Left lung (tissue), 10 donors: Measurements from ENCODE around the gene LRMDA. TPM values are rescaled to one million over a fixed set of nuclear protein-coding genes. Genes with fewer than 3 reads are reported as not detected.
A peak's percentile ranks its signal among the peaks of the same experiment; 100 is the strongest.
"Not testable (repeated sequence)": the region's sequence is repeated elsewhere in the genome, so short reads cannot be mapped to it uniquely, and the experiment has no call there.

ENCODE experiments used
- ATAC-seq: fragments of 200-7000 bp; cut with Tn5 transposase; one replicate; pipeline ENCODE4 v1.9.1; 2020; ENCODE audit warnings: moderate library complexity
- DNase-seq, 4 donors: peaks; one replicate each; pipeline ENCODE4 v3.0.0-alpha.2; 2013 to 2020
- H3K27ac ChIP-seq, 2 donors: fragments of 200-600 bp; sonication (generic) in 1 of 2; one replicate each; pipeline versions ENCODE4 v1.5.0 to v1.8.0; 2020 to 2021
- H3K27me3 ChIP-seq, 2 donors: fragments of 200-600 bp; sonication (generic) in 1 of 2; one replicate each; pipeline versions ENCODE4 v1.5.0 to v1.8.0; 2020 to 2021
- H3K36me3 ChIP-seq, 2 donors: fragments of 200-600 bp; sonication (generic) in 1 of 2; one replicate each; pipeline versions ENCODE4 v1.5.0 to v1.8.0; 2020 to 2021
- H3K4me1 ChIP-seq, 2 donors: fragments of 200-600 bp; one replicate each; pipeline ENCODE4 v1.8.0; 2021
- H3K4me3 ChIP-seq, 2 donors: fragments of 200-600 bp; sonication (generic) in 1 of 2; one replicate each; pipeline versions ENCODE4 v1.5.0 to v1.8.0; 2020 to 2021; ENCODE audit warnings: mild to moderate bottlenecking in 1 of 2
- H3K9me3 ChIP-seq, 2 donors: fragments of 200-600 bp; sonication (generic) in 1 of 2; one replicate each; pipeline versions ENCODE4 v1.5.0 to v1.8.0; 2020 to 2021
- CTCF ChIP-seq, 2 donors: fragments of 200-600 bp; sonication (generic) in 1 of 2; IDR thresholded peaks; one replicate each; pipeline versions ENCODE4 v1.5.0 to v1.8.0; 2021; ENCODE audit warnings: antibody characterized with exemption in 2 of 2
- intact Hi-C, 2 donors: fragments of 100-400 bp; cut with DNase I; formaldehyde crosslinking; loops; one replicate each; pipeline versions ENCODE4 v1.11.2 to v1.14.2; 2022
- polyA plus RNA-seq, 6 donors: library from polyadenylated mRNA; unstranded; fragments of 120-200 nt; gene quantifications; one replicate each; pipeline ENCODE4 v1.2.1, GENCODE V29; 2013; ENCODE audit not compliant: insufficient read length in 6 of 6
- total RNA-seq, 2 donors: library from RNA; stranded (reverse); fragmentation: NEBNext Ultra II Directional; extraction: Animal tissue kit (Norgen Biotek cat#: 25700); gene quantifications; one replicate each; pipeline ENCODE4 v1.2.1, GENCODE V29; 2021
- donor health status: DM: no; HTN: yes; CAD: no.
- donor health status: DM: no; HTN: no; CAD: no.

LRMDA gene
- total and polyA plus RNA-seq, 8 donors: 13.9 to 23.6 (median 18.7) TPM

- Histone ChIP-seq H3K9me3 (no peaks in the 10 kb centered on the region), H3K36me3 (no peaks in the 10 kb centered on the region), H3K4me1 (peaks cover 0 to 3% of the 10 kb centered on the region in 2 donors), H3K4me3 (no peak overlapping the region), H3K27ac (no peak overlapping the region), H3K27me3 (no peaks in the 10 kb centered on the region)
- intact Hi-C loops: no loop called here
- no peak for TF ChIP-seq CTCF (IDR thresholded peaks at IDR 0.05)
- ATAC-seq: no peak
- DNase-seq: no peak
These were observed 310.9 kb downstream of the LRMDA start for GRCh38 chr10:75742355-75742754.

GRCh38 chr10:75743291-75743778, 311.9 kb downstream of the LRMDA start:
- ATAC-seq (peak; percentile 42), DNase-seq (peak in 1 of 4 donors; percentile 46)
- Histone ChIP-seq H3K27ac (no peak overlapping the region), H3K27me3 (no peaks in the 10 kb centered on the region), H3K36me3 (no peaks in the 10 kb centered on the region), H3K9me3 (no peaks in the 10 kb centered on the region), H3K4me3 (no peak overlapping the region), H3K4me1 (peaks cover 0 to 3% of the 10 kb centered on the region in 2 donors)
- no peak for TF ChIP-seq CTCF (IDR thresholded peaks at IDR 0.05)
- intact Hi-C loops: no loop called here

GRCh38 chr10:75744261-75744660, 312.8 kb downstream of the LRMDA start:
- no peak overlapping the region for H3K4me3 ChIP-seq
- no peak for ATAC-seq

GRCh38 chr10:75746356-75746755, 314.9 kb downstream of the LRMDA start:
- Histone ChIP-seq H3K9me3 (no peaks in the 10 kb centered on the region), H3K4me1 (peaks cover 0 to 3% of the 10 kb centered on the region in 2 donors), H3K36me3 (no peaks in the 10 kb centered on the region), H3K27ac (no peak overlapping the region), H3K27me3 (no peaks in the 10 kb centered on the region), H3K4me3 (no peak overlapping the region)
- no peak for TF ChIP-seq CTCF (IDR thresholded peaks at IDR 0.05)
- ATAC-seq (no peak), DNase-seq (no peak)
- intact Hi-C loops: no loop called here

More at GRCh38 chr10:75744261-75744660, 312.8 kb downstream of the LRMDA start:
- no peak for TF ChIP-seq CTCF (IDR thresholded peaks at IDR 0.05)
- peak in 1 of 4 donors; percentile 47 for DNase-seq
- Histone ChIP-seq H3K4me1 (peaks cover 0 to 3% of the 10 kb centered on the region in 2 donors), H3K27me3 (no peaks in the 10 kb centered on the region), H3K36me3 (no peaks in the 10 kb centered on the region), H3K9me3 (no peaks in the 10 kb centered on the region), H3K27ac (no peak overlapping the region)
- intact Hi-C loops: no loop called here

GRCh38 chr10:75750093-75750875, 318.9 kb downstream of the LRMDA start:
- H3K4me1 ChIP-seq, intact Hi-C loops, H3K27ac ChIP-seq, H3K27me3 ChIP-seq, H3K9me3 ChIP-seq, H3K4me3 ChIP-seq, H3K36me3 ChIP-seq, ATAC-seq: not testable (repeated sequence)
- peak in 1 of 4 donors; percentile 64 for DNase-seq
